Lower leg skin (tissue), 3 donors: ENCODE results near the gene CLDN14.

Source experiments
- CTCF ChIP-seq, 3 donors: fragments of 450-650 bp; IDR thresholded peaks; one replicate each; pipeline ENCODE4 v1.5.1; 2016; ENCODE audit warnings: antibody characterized with exemption in 3 of 3, mild to moderate bottlenecking in 3 of 3, moderate library complexity in 2 of 3
- POLR2A ChIP-seq, 2 donors: fragments of 450-650 bp; IDR thresholded peaks; one replicate each; pipeline ENCODE4 v1.6.1; 2016 to 2017; ENCODE audit warnings: antibody characterized with exemption in 2 of 2, mild to moderate bottlenecking in 1 of 2, moderate library complexity in 1 of 2

DNA sequence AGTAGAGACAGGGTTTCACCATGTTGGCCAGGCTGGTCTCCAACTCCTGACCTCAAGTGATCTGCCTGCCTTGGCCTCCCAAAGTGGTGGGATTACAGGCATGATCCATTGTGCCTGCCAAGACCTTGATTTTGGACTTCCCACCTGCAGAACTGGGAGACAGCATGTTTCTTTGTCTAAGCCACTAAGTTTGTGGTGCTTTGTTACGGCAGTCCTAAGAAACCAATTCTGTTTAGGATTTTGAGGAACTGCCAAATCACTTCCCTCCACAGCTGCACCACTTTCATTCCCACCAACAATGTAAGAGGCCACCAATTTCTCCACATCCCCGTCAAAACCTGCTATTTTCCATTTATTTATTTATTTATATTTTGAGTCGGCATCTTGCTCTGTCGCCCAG lies 48.7 kb downstream of the CLDN14 start:
- TF ChIP-seq CTCF (IDR thresholded peaks at IDR 0.05) (no peak), POLR2A (IDR thresholded peaks at IDR 0.05) (no peak)
